GM13976 (cell line): ENCODE data around the gene ZNF554.

Experiments used
- DNase-seq: peaks from one replicate; pipeline ENCODE4 v3.0.0; 2012; ENCODE audit warnings: low spot score
- CTCF ChIP-seq: IDR thresholded peaks from 2 replicates; pipeline ENCODE4 v1.5.1; 2012; ENCODE audit warnings: borderline replicate concordance, mild to moderate bottlenecking; ENCODE audit not compliant: insufficient read depth; ENCODE audit errors: extremely low read depth, missing control alignments, control extremely low read depth
- in situ Hi-C: fragments of 300-500 bp; cut with MboI; formaldehyde crosslinking; loops from one replicate; pipeline ENCODE4 v1.12.0; 2022; ENCODE audit warnings: low sequenced_read_pairs, mixed read lengths, inconsistent platforms; ENCODE audit not compliant: unreplicated experiment

Gene ZNF554

GRCh38 chr19:2797280-2797679 lies 22.4 kb upstream of the ZNF554 start:
- in situ Hi-C loops: no loop called here
- DNase-seq: no peak
- TF ChIP-seq CTCF: no peak

- no peak for TF ChIP-seq CTCF
- in situ Hi-C loops: no loop called here
- no peak for DNase-seq
Measured at GRCh38 chr19:2798158-2798685, 21.4 kb upstream of the ZNF554 start.

- no peak for DNase-seq
- TF ChIP-seq CTCF: no peak
- in situ Hi-C loops: no loop called here
Measured at GRCh38 chr19:2798733-2799132, 20.9 kb upstream of the ZNF554 start.

- TF ChIP-seq CTCF: no peak
- in situ Hi-C loops: no loop called here
- DNase-seq: no peak
Measured at GRCh38 chr19:2799273-2800020, 20.2 kb upstream of the ZNF554 start.

- DNase-seq: no peak
- TF ChIP-seq CTCF: no peak
- in situ Hi-C loops: no loop called here
Measured at GRCh38 chr19:2800506-2800905, 19.2 kb upstream of the ZNF554 start.

- no peak for DNase-seq
- in situ Hi-C loops: no loop called here
- TF ChIP-seq CTCF: no peak
Measured at GRCh38 chr19:2802826-2803225, 16.8 kb upstream of the ZNF554 start.

- no peak for TF ChIP-seq CTCF
- DNase-seq: no peak
- in situ Hi-C loops: no loop called here
Measured at GRCh38 chr19:2803486-2804155, 16.0 kb upstream of the ZNF554 start.
